Neural cell (in vitro differentiated cells): ENCODE data around the gene KRTAP10-1. TPM values are rescaled to one million over a fixed set of nuclear protein-coding genes. Genes with fewer than 3 reads are reported as not detected.

ENCODE experiments used
- H2AFZ ChIP-seq: fragments of 200-600, 300-800 bp; sonication (generic), shearing (Covaris generic); 2 replicates; pipeline ENCODE4 v1.6.0; 2014; ENCODE audit warnings: low read depth, mild to moderate bottlenecking, antibody characterized with exemption, low read length, moderate library complexity
- H3F3A ChIP-seq: fragments of 200-600 bp; shearing (Covaris generic); 2 replicates; pipeline ENCODE4 v1.6.1; 2016; ENCODE audit warnings: mild to moderate bottlenecking, moderate library complexity, mixed read lengths, antibody characterized with exemption, low read length; ENCODE audit not compliant: insufficient read depth, poor library complexity, severe bottlenecking
- H3K27ac ChIP-seq: fragments of 200-600, 300-800 bp; sonication (generic), shearing (Covaris generic); 2 replicates; pipeline ENCODE4 v1.5.1; 2014; ENCODE audit warnings: mild to moderate bottlenecking, low read length, moderate library complexity
- H3K27me3 ChIP-seq: fragments of 300-800, 200-600 bp; sonication (generic), shearing (Covaris generic); 2 replicates; pipeline ENCODE4 v1.6.0; 2014; ENCODE audit warnings: mild to moderate bottlenecking, low read depth, low read length, moderate library complexity; ENCODE audit not compliant: insufficient read depth
- H3K36me3 ChIP-seq: fragments of 300-800, 200-600 bp; sonication (generic), shearing (Covaris generic); 2 replicates; pipeline ENCODE4 v1.5.1; 2014; ENCODE audit warnings: mild to moderate bottlenecking, antibody characterized with exemption, low read length, moderate library complexity; ENCODE audit not compliant: insufficient read depth
- H3K4me2 ChIP-seq: fragments of 300-800, 200-600 bp; sonication (generic), shearing (Covaris generic); 2 replicates; pipeline ENCODE4 v1.6.0; 2014; ENCODE audit warnings: mild to moderate bottlenecking, low read length
- H3K4me3 ChIP-seq: fragments of 300-800, 200-600 bp; sonication (generic), shearing (Covaris generic); 2 replicates; pipeline ENCODE4 v1.5.1; 2014; ENCODE audit warnings: mild to moderate bottlenecking, low read length, moderate library complexity
- H3K79me2 ChIP-seq: fragments of 200-600 bp; shearing (Covaris generic); replicated peaks from 2 replicates; pipeline ENCODE4 v1.6.0; 2014; ENCODE audit warnings: mild to moderate bottlenecking, low read length, moderate library complexity; ENCODE audit not compliant: insufficient read depth
- H3K9ac ChIP-seq: fragments of 300-800, 200-600 bp; sonication (generic), shearing (Covaris generic); 2 replicates; pipeline ENCODE4 v1.6.1; 2016; ENCODE audit warnings: mild to moderate bottlenecking, low read length, mixed read lengths
- H3K9me2 ChIP-seq: fragments of 200-600 bp; shearing (Covaris generic); 2 replicates; pipeline ENCODE4 v1.6.1; 2016; ENCODE audit warnings: mild to moderate bottlenecking, low read length, mixed read lengths; ENCODE audit not compliant: insufficient read depth
- H3K9me3 ChIP-seq: fragments of 200-600, 300-800 bp; sonication (generic), shearing (Covaris generic); 2 replicates; pipeline ENCODE4 v1.6.1; 2016; ENCODE audit warnings: mild to moderate bottlenecking, mixed run types, low read length, moderate library complexity, mixed read lengths
- H4K20me1 ChIP-seq: fragments of 200-600 bp; shearing (Covaris generic); 2 replicates; pipeline ENCODE4 v1.6.1; 2016; ENCODE audit warnings: mild to moderate bottlenecking, mixed run types; ENCODE audit not compliant: insufficient read depth
- EP300 ChIP-seq: fragments of 450-650 bp; conservative IDR thresholded peaks from 2 replicates; pipeline ENCODE4 v1.6.1; 2014; ENCODE audit warnings: antibody characterized with exemption, mild to moderate bottlenecking, moderate library complexity; ENCODE audit not compliant: poor library complexity, severe bottlenecking
- EZH2 ChIP-seq: fragments of 200-600, 300-800 bp; shearing (Covaris generic), sonication (generic); IDR thresholded peaks from 2 replicates; pipeline ENCODE4 v1.6.1; 2014; ENCODE audit warnings: antibody characterized with exemption, low read length, borderline replicate concordance, mild to moderate bottlenecking; ENCODE audit not compliant: insufficient read depth, poor library complexity, severe bottlenecking
- MXI1 ChIP-seq: fragments of 450-650 bp; conservative IDR thresholded peaks from 2 replicates; pipeline ENCODE4 v1.6.1; 2014; ENCODE audit warnings: antibody characterized with exemption, mild to moderate bottlenecking; ENCODE audit not compliant: poor library complexity, severe bottlenecking
- POLR2AphosphoS5 ChIP-seq: IDR thresholded peaks from 2 replicates; pipeline ENCODE4 v1.6.1; 2012
- REST ChIP-seq: IDR thresholded peaks from 2 replicates; pipeline ENCODE4 v1.6.1; 2012; ENCODE audit warnings: borderline replicate concordance
- SMC3 ChIP-seq: fragments of 450-650 bp; conservative IDR thresholded peaks from 2 replicates; pipeline ENCODE4 v1.6.1; 2014; ENCODE audit warnings: antibody characterized with exemption, mild to moderate bottlenecking, moderate library complexity; ENCODE audit not compliant: poor library complexity
- TAF1 ChIP-seq: IDR thresholded peaks from 2 replicates; pipeline ENCODE4 v1.6.1; 2012; ENCODE audit warnings: low read depth
- polyA plus RNA-seq: library from polyadenylated mRNA; depleted of rRNA; stranded (reverse); fragments of >200 nt; gene quantifications from 2 replicates; pipeline ENCODE4 v1.2.3, GENCODE V29; 2014

The KRTAP10-1 gene
- polyA plus RNA-seq, 1 donor from 2014 or later = not detected

GRCh38 chr21:44502171-44502958, 37.6 kb downstream of the KRTAP10-1 start:
- no peak overlapping the region for H3K27ac ChIP-seq
- no peaks in the 10 kb centered on the region for H3K9me3 ChIP-seq
- H3K9me2 ChIP-seq = no peaks in the 10 kb centered on the region
- no peak for TF ChIP-seq REST
- TF ChIP-seq EZH2 = no peak
- no peak for TF ChIP-seq MXI1
- TF ChIP-seq TAF1 = no peak
- H3K27me3 ChIP-seq = no peaks in the 10 kb centered on the region
- H3K9ac ChIP-seq = no peak overlapping the region
- H3K4me2 ChIP-seq = no peak overlapping the region
- no peaks in the 10 kb centered on the region for H3K79me2 ChIP-seq
- H3F3A ChIP-seq = no peaks in the 10 kb centered on the region
- no peaks in the 10 kb centered on the region for H3K36me3 ChIP-seq
- no peaks in the 10 kb centered on the region for H4K20me1 ChIP-seq
- no peak overlapping the region for H2AFZ ChIP-seq
- no peak overlapping the region for H3K4me3 ChIP-seq

GRCh38 chr21:44500111-44500510, 39.9 kb downstream of the KRTAP10-1 start:
- no peak overlapping the region for H3K9ac ChIP-seq
- H3K36me3 ChIP-seq = no peaks in the 10 kb centered on the region
- no peaks in the 10 kb centered on the region for H3K9me2 ChIP-seq
- TF ChIP-seq MXI1 (no peak), EZH2 (no peak), EP300 (no peak), POLR2AphosphoS5 (no peak), SMC3 (no peak), REST (no peak)
- H3K27me3 ChIP-seq = no peaks in the 10 kb centered on the region
- no peak overlapping the region for H3K4me2 ChIP-seq
- H4K20me1 ChIP-seq = no peaks in the 10 kb centered on the region
- no peak overlapping the region for H3K27ac ChIP-seq
- H3F3A ChIP-seq = no peaks in the 10 kb centered on the region
- H2AFZ ChIP-seq = no peak overlapping the region
- H3K4me3 ChIP-seq = no peak overlapping the region
- no peaks in the 10 kb centered on the region for H3K9me3 ChIP-seq
- H3K79me2 ChIP-seq = no peaks in the 10 kb centered on the region
